ENCODE data around the gene SUFU.

GRCh38 chr10:102537948-102538347 is 34.2 kb downstream of the SUFU start:
- TF ChIP-seq, protein P1, sequence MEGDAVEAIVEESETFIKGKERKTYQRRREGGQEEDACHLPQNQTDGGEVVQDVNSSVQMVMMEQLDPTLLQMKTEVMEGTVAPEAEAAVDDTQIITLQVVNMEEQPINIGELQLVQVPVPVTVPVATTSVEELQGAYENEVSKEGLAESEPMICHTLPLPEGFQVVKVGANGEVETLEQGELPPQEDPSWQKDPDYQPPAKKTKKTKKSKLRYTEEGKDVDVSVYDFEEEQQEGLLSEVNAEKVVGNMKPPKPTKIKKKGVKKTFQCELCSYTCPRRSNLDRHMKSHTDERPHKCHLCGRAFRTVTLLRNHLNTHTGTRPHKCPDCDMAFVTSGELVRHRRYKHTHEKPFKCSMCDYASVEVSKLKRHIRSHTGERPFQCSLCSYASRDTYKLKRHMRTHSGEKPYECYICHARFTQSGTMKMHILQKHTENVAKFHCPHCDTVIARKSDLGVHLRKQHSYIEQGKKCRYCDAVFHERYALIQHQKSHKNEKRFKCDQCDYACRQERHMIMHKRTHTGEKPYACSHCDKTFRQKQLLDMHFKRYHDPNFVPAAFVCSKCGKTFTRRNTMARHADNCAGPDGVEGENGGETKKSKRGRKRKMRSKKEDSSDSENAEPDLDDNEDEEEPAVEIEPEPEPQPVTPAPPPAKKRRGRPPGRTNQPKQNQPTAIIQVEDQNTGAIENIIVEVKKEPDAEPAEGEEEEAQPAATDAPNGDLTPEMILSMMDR (IDR thresholded peaks at IDR 0.05; ENCODE audit: low read depth, low read length), result no peak
- no peak for TF ChIP-seq EZH2phosphoT487 (IDR thresholded peaks at IDR 0.05; ENCODE audit: low read depth)
